WTC11 (cell line): ENCODE results near the gene PLCG2. TPM values are rescaled to one million over a fixed set of nuclear protein-coding genes. Genes with fewer than 3 reads are reported as not detected.

Source experiments
- ATAC-seq: fragments of 200-7000 bp; cut with Tn5 transposase; 2 replicates; pipeline ENCODE4 v1.10.0; 2021; ENCODE audit warnings: mild to moderate bottlenecking, moderate library complexity
- CTCF ChIA-PET: fragments of 300-600 bp; sonication (Branson Sonifier 250); formaldehyde crosslinking; loops from one replicate; lab custom pipeline; 2021; ENCODE audit warnings: antibody characterized with exemption; lab: Charles Lee
- POLR2A ChIA-PET: fragments of 350-600 bp; sonication (Branson Sonifier 250); formaldehyde crosslinking; loops from one replicate; lab custom pipeline; 2021; ENCODE audit warnings: antibody characterized with exemption; lab: Charles Lee
- DNase-seq: peaks from one replicate; pipeline ENCODE4 v3.0.0; 2021; ENCODE audit warnings: low spot score
- H3K27ac Mint-ChIP-seq: 2 replicates; pipeline ENCODE4 v1.8.0; 2021; ENCODE audit warnings: mixed read lengths
- H3K27me3 Mint-ChIP-seq: 2 replicates; pipeline ENCODE4 v1.8.0; 2021; ENCODE audit warnings: low read depth, mild to moderate bottlenecking, moderate library complexity, mixed read lengths
- H3K36me3 Mint-ChIP-seq: 2 replicates; pipeline ENCODE4 v1.8.0; 2021; ENCODE audit warnings: mixed read lengths
- H3K4me1 Mint-ChIP-seq: 2 replicates; pipeline ENCODE4 v1.8.0; 2022; ENCODE audit warnings: mixed read lengths
- H3K4me3 Mint-ChIP-seq: 2 replicates; pipeline ENCODE4 v1.8.0; 2021; ENCODE audit warnings: mild to moderate bottlenecking, moderate library complexity, mixed read lengths
- H3K9me3 Mint-ChIP-seq: 2 replicates; pipeline ENCODE4 v1.8.0; 2021; ENCODE audit warnings: mixed read lengths
- ATF1 ChIP-seq: sonication (generic); formaldehyde crosslinking; IDR thresholded peaks from 2 replicates; pipeline ENCODE4 v1.8.1; 2023; ENCODE audit warnings: mild to moderate bottlenecking, moderate library complexity, missing genetic modification reagents
- ATF3 ChIP-seq: sonication (generic); formaldehyde crosslinking; conservative IDR thresholded peaks from 2 replicates; pipeline ENCODE4 v1.8.1; 2022; ENCODE audit warnings: mild to moderate bottlenecking, missing genetic modification reagents
- ATF6 ChIP-seq: sonication (generic); formaldehyde crosslinking; IDR thresholded peaks from 2 replicates; pipeline ENCODE4 v1.8.1; 2023; ENCODE audit warnings: mild to moderate bottlenecking, missing genetic modification reagents
- GRHL2 ChIP-seq: fragments of 250-450 bp; sonication (Bioruptor Pico); IDR thresholded peaks from 2 replicates; pipeline ENCODE4 v1.8.0; 2022; ENCODE audit warnings: mild to moderate bottlenecking, moderate library complexity; ENCODE audit not compliant: insufficient replicate concordance, severe bottlenecking
- IRF2 ChIP-seq: sonication (generic); formaldehyde crosslinking; IDR thresholded peaks from 2 replicates; pipeline ENCODE4 v1.8.0; 2022; ENCODE audit warnings: low read depth, missing genetic modification reagents, borderline replicate concordance
- MYBL2 ChIP-seq: sonication (generic); formaldehyde crosslinking; IDR thresholded peaks from 2 replicates; pipeline ENCODE4 v1.8.1; 2023; ENCODE audit warnings: mild to moderate bottlenecking, moderate library complexity, missing genetic modification reagents
- NFATC4 ChIP-seq: fragments of 250-450 bp; sonication (Bioruptor Pico); IDR thresholded peaks from 2 replicates; pipeline ENCODE4 v1.9.0; 2021; ENCODE audit warnings: mild to moderate bottlenecking
- NFE2L1 ChIP-seq: sonication (generic); formaldehyde crosslinking; IDR thresholded peaks from 2 replicates; pipeline ENCODE4 v1.8.1; 2023; ENCODE audit warnings: missing genetic modification reagents
- NR3C1 ChIP-seq: sonication (generic); formaldehyde crosslinking; conservative IDR thresholded peaks from 2 replicates; pipeline ENCODE4 v1.8.1; 2023; ENCODE audit warnings: low read depth, mild to moderate bottlenecking, missing genetic modification reagents
- PRDM15 ChIP-seq: sonication (generic); formaldehyde crosslinking; IDR thresholded peaks from 2 replicates; pipeline ENCODE4 v1.8.0; 2022; ENCODE audit warnings: missing genetic modification reagents
- PREB ChIP-seq: sonication (generic); formaldehyde crosslinking; IDR thresholded peaks from 2 replicates; pipeline ENCODE4 v1.8.1; 2022; ENCODE audit warnings: mild to moderate bottlenecking, missing genetic modification reagents, moderate library complexity, borderline replicate concordance
- RELA ChIP-seq: sonication (generic); formaldehyde crosslinking; IDR thresholded peaks from 2 replicates; pipeline ENCODE4 v1.8.1; 2022; ENCODE audit warnings: missing genetic modification reagents, mild to moderate bottlenecking, borderline replicate concordance
- RORB ChIP-seq: fragments of 250-450 bp; sonication (Bioruptor Pico); IDR thresholded peaks from 2 replicates; pipeline ENCODE4 v1.9.0; 2021; ENCODE audit warnings: mild to moderate bottlenecking
- SP1 ChIP-seq: sonication (generic); formaldehyde crosslinking; conservative IDR thresholded peaks from 2 replicates; pipeline ENCODE4 v1.8.1; 2022; ENCODE audit warnings: missing genetic modification reagents
- TP53 ChIP-seq: sonication (generic); formaldehyde crosslinking; IDR thresholded peaks from 2 replicates; pipeline ENCODE4 v1.8.1; 2023; ENCODE audit warnings: mild to moderate bottlenecking, missing genetic modification reagents
- ZBTB21 ChIP-seq: sonication (generic); formaldehyde crosslinking; IDR thresholded peaks from 2 replicates; pipeline ENCODE4 v1.8.1; 2023; ENCODE audit warnings: mild to moderate bottlenecking, missing genetic modification reagents, borderline replicate concordance
- ZNF396 ChIP-seq: fragments of 250-450 bp; sonication (Bioruptor Pico); IDR thresholded peaks from 2 replicates; pipeline ENCODE4 v1.8.0; 2021; ENCODE audit warnings: mild to moderate bottlenecking, moderate library complexity, borderline replicate concordance
- ZNF425 ChIP-seq: fragments of 250-450 bp; sonication (Bioruptor Pico); conservative IDR thresholded peaks from 2 replicates; pipeline ENCODE4 v1.9.0; 2021; ENCODE audit warnings: mild to moderate bottlenecking
- ZNF671 ChIP-seq: fragments of 250-450 bp; sonication (Bioruptor Pico); IDR thresholded peaks from 2 replicates; pipeline ENCODE4 v1.8.0; 2021; ENCODE audit warnings: mild to moderate bottlenecking
- total RNA-seq: library from RNA; stranded (reverse); gene quantifications from 3 replicates; pipeline ENCODE4 v1.2.3, GENCODE V29; 2021
- TF ChIP-seq, protein P1 (sequence below): sonication (generic); formaldehyde crosslinking; IDR thresholded peaks from 2 replicates; pipeline ENCODE4 v1.8.0; 2023; ENCODE audit warnings: missing genetic modification reagents, mild to moderate bottlenecking, borderline replicate concordance
- TF ChIP-seq, protein P2 (sequence below): fragments of 250-450 bp; sonication (Bioruptor Pico); IDR thresholded peaks from 2 replicates; pipeline ENCODE4 v1.9.0; 2021; ENCODE audit warnings: mild to moderate bottlenecking

Gene PLCG2
- total RNA-seq, 1 experiment from 2014 or later, result 7.0 TPM

DNA sequence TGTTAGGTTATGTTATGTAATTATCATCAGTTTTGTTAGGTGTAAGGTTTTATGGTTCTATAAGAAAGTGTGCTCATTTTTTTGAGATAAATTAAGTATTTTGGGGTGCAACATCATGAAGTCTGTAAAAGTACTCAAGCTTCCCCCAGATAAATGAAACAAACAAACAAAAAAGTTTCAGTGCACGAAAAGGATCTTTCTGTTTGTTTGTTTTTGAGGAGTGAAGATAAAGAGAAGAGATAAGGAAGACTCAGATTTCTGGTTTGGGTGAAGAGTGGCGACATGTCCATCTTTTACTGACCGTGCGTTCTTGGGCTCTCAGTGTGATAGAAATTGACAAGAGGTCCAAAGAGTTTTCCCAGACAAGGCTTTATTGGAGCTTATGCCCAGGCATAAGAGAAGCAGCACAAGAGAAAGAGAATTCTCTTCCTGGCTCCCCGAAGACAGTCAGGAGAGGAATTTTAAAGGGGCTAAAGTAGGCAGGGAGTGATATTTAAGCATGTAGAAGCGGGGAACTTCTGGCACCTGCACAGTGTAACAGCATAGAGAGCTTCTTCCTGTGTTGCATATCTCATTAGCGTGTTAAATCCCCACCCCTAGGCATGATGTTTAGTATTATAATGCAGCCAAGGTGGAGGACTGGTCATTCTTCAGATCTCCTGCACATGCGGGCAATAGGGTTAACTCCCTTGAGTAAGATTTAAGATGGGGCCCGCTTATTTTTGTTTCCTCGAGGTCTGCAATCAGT, 71.3 kb downstream of the PLCG2 start:
- Mint-ChIP-seq H3K4me3 (no peak overlapping the region), H3K36me3 (no peaks in the 10 kb centered on the region), H3K4me1 (peaks cover 8% of the 10 kb centered on the region), H3K27ac (no peak overlapping the region), H3K9me3 (no peaks in the 10 kb centered on the region)
- DNase-seq (no peak), ATAC-seq (no peak)
- CTCF ChIA-PET, result interaction anchor here (1.4 to 2.2 kb wide), 2 partner anchors 8 to 29 kb away, joined by 3 to 7 read pairs; no protein-coding TSS in a partner anchor
- TF ChIP-seq NFATC4 (CRISPR knock-in tag), result no peak
- TF ChIP-seq IRF2, result no peak
- TF ChIP-seq ZNF425 (CRISPR knock-in tag), result no peak
- TF ChIP-seq ZBTB21 (CRISPR knock-in tag), result no peak
- TF ChIP-seq RORB, result no peak
- TF ChIP-seq, protein P1, sequence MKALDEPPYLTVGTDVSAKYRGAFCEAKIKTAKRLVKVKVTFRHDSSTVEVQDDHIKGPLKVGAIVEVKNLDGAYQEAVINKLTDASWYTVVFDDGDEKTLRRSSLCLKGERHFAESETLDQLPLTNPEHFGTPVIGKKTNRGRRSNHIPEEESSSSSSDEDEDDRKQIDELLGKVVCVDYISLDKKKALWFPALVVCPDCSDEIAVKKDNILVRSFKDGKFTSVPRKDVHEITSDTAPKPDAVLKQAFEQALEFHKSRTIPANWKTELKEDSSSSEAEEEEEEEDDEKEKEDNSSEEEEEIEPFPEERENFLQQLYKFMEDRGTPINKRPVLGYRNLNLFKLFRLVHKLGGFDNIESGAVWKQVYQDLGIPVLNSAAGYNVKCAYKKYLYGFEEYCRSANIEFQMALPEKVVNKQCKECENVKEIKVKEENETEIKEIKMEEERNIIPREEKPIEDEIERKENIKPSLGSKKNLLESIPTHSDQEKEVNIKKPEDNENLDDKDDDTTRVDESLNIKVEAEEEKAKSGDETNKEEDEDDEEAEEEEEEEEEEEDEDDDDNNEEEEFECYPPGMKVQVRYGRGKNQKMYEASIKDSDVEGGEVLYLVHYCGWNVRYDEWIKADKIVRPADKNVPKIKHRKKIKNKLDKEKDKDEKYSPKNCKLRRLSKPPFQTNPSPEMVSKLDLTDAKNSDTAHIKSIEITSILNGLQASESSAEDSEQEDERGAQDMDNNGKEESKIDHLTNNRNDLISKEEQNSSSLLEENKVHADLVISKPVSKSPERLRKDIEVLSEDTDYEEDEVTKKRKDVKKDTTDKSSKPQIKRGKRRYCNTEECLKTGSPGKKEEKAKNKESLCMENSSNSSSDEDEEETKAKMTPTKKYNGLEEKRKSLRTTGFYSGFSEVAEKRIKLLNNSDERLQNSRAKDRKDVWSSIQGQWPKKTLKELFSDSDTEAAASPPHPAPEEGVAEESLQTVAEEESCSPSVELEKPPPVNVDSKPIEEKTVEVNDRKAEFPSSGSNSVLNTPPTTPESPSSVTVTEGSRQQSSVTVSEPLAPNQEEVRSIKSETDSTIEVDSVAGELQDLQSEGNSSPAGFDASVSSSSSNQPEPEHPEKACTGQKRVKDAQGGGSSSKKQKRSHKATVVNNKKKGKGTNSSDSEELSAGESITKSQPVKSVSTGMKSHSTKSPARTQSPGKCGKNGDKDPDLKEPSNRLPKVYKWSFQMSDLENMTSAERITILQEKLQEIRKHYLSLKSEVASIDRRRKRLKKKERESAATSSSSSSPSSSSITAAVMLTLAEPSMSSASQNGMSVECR (CRISPR knock-in tag), result no peak
- no peak for TF ChIP-seq GRHL2 (CRISPR knock-in tag)
- TF ChIP-seq ATF1 (CRISPR knock-in tag), result no peak
- TF ChIP-seq MYBL2 (CRISPR knock-in tag), result no peak
- TF ChIP-seq NR3C1 (CRISPR knock-in tag), result no peak
- TF ChIP-seq, all 79 proteins: peak for 0
- POLR2A ChIA-PET, result no interaction called here
- H3K27me3 Mint-ChIP-seq, result no peaks in the 10 kb centered on the region

- Mint-ChIP-seq H3K27ac (no peak overlapping the region), H3K36me3 (no peaks in the 10 kb centered on the region), H3K4me1 (peaks cover 8% of the 10 kb centered on the region), H3K9me3 (no peaks in the 10 kb centered on the region), H3K27me3 (no peaks in the 10 kb centered on the region; the same call in none of the 2 replicates), H3K4me3 (no peak overlapping the region)
- ATAC-seq (no peak), DNase-seq (no peak)
- POLR2A ChIA-PET, result no interaction called here
- CTCF ChIA-PET, result interaction anchor here (0.6 to 1.8 kb wide), 3 partner anchors 10 to 122 kb away, joined by 3 to 12 read pairs (median 3); no protein-coding TSS in a partner anchor
- TF ChIP-seq NFE2L1 (CRISPR knock-in tag) (no peak), ZNF671 (CRISPR knock-in tag) (no peak), PREB (no peak), SP1 (CRISPR knock-in tag) (no peak), ZNF396 (no peak), TP53 (CRISPR knock-in tag) (no peak), PRDM15 (no peak), RELA (no peak), ATF3 (CRISPR knock-in tag) (no peak), ATF6 (CRISPR knock-in tag) (no peak)
- TF ChIP-seq, protein P2, sequence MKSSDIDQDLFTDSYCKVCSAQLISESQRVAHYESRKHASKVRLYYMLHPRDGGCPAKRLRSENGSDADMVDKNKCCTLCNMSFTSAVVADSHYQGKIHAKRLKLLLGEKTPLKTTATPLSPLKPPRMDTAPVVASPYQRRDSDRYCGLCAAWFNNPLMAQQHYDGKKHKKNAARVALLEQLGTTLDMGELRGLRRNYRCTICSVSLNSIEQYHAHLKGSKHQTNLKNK, result no peak
Observed at GRCh38 chr16:81852347-81852746, 73.3 kb downstream of the PLCG2 start.
